HepG2 (cell line): ENCODE results near the gene CHD2.

Source experiments
- BRF2 ChIP-seq: sonication (generic); formaldehyde crosslinking; IDR thresholded peaks from 2 replicates; pipeline ENCODE4 v1.8.1; 2022; ENCODE audit warnings: mild to moderate bottlenecking, missing genetic modification reagents
- MAFK ChIP-seq, 2 experiments: IDR thresholded peaks in 1 of 2; conservative IDR thresholded peaks in 1 of 2; 2 replicates each; pipeline ENCODE4 v1.6.1; 2011; ENCODE audit warnings: improper control_type of control experiment in 2 of 2, low read length in 2 of 2
- POGZ ChIP-seq: sonication (generic); formaldehyde crosslinking; IDR thresholded peaks from 2 replicates; pipeline ENCODE4 v1.4.0; 2020; ENCODE audit warnings: mild to moderate bottlenecking, missing genetic modification reagents
- RXRA ChIP-seq: sonication (generic); formaldehyde crosslinking; IDR thresholded peaks from 2 replicates; pipeline ENCODE4 v1.5.1; 2020; ENCODE audit warnings: missing genetic modification reagents

- TF ChIP-seq RXRA (CRISPR knock-in tag) (no peak), MAFK (conservative IDR thresholded peaks at IDR 0.05 in 1 of 2, IDR thresholded peaks at IDR 0.05 in 1 of 2; ENCODE audit: low read length in 2 of 2) (no peak), BRF2 (CRISPR knock-in tag) (no peak), POGZ (CRISPR knock-in tag) (no peak)
Observed at GRCh38 chr15:92955706-92956105, 55.6 kb downstream of the CHD2 start.
